ENCODE data around the gene IFNW1.

The IFNW1 gene

GRCh38 chr9:21104787-21105186 is 36.8 kb downstream of the IFNW1 start:
- no peak for DNase-seq

DNA sequence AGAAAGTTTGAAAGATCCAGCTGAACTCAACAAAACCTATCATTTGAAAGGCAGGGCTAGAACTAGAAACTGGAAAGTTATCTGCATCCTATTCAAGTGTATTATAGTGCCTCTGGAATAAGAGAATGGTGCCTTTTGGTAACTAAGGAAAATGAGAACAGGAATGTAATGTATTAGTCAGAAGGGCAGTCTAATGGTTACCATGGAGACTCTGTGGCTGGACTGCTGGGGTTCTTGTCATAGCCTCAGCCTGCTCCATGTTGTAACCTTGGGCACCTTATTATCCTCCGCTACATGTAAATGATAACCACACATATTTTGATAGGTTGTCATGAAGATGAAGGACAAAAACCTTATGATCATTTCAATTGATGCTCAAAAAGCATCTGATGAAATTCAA is 39.3 kb downstream of the IFNW1 start:
- no peak for DNase-seq

DNA sequence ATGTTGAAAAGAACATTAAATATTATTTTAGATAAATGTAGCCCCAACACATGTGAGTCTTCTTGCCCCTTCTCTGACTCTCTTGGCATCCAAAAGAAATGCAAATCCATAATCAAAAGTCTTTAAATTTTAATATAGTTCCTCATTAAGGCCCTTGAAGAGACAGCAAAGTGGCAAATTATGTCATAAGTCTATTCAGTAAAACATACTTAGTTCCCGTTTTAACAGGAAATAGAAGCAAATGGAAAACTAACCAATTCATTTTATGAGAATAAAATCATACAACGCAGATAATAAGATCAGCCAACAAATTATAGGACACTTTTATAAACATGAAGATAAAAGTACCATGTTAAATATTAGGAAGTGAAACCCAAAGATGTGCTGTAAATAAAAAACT is 43.8 kb downstream of the IFNW1 start:
- DNase-seq, result no peak

GRCh38 chr9:21096901-21097255 is 44.8 kb downstream of the IFNW1 start:
- DNase-seq, result no peak

GRCh38 chr9:21096172-21096900 is 45.3 kb downstream of the IFNW1 start:
- no peak for DNase-seq

DNA sequence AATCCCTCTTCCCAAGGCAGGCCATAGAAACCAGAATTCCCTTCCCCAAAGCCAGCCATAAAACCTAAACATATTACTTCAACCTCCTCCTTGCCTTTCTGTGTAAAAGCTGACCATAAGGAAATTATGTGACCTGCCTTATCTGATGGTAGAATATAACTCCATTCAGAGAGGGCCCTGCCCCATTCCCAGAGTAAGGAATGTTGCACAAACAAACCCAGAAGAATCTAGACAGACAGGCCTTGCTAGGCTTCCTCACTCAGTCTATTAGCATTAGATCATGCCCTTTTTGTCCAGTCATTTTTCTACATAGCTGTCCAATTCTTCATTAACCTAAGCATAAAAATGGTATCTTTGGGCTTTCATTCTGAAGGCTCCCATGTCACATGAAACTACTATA is 46.1 kb downstream of the IFNW1 start:
- no peak for DNase-seq

Measured in NCI-H524 (cell line).